Transverse colon (tissue), 4 donors: ENCODE data around the gene APCDD1L.

Experiments
- POLR2AphosphoS5 ChIP-seq, 3 donors: sonication (generic); formaldehyde crosslinking; IDR thresholded peaks; one replicate each; pipeline ENCODE4 v1.6.1; 2016; ENCODE audit warnings: antibody characterized with exemption in 3 of 3
- TF ChIP-seq, protein P1 (sequence below), 5 experiments: fragments of 200-600 bp in 3 of 5; fragments of 450-650 bp in 2 of 5; sonication (generic) in 3 of 5; IDR thresholded peaks; 1 replicate in 2 of 5; 2 replicates in 3 of 5; pipeline ENCODE4 v1.5.1; 2016 to 2017; ENCODE audit warnings: antibody characterized with exemption in 5 of 5, inconsistent platforms in 3 of 5, mild to moderate bottlenecking in 2 of 5, moderate library complexity in 1 of 5

DNA sequence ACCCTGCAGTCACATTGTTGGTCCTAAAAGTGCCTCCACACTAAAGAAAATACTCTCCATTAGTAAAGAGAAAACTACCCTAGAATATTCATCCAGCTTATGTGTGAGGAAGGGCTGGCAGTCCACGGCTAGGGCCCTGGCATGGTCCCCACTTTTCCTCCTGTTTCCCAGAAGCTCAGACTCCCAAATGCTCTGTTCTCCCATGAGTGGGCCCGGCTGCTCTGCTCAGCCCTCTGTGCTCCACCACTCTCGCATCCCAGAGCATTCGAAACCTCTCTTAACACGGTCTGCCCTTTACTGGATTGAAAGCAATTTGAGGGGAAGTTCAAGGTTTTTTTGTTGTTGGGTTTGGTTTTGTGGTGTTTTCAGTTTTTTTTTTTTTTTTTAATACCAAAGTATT is 61.8 kb downstream of the APCDD1L start:
- TF ChIP-seq, protein P1, sequence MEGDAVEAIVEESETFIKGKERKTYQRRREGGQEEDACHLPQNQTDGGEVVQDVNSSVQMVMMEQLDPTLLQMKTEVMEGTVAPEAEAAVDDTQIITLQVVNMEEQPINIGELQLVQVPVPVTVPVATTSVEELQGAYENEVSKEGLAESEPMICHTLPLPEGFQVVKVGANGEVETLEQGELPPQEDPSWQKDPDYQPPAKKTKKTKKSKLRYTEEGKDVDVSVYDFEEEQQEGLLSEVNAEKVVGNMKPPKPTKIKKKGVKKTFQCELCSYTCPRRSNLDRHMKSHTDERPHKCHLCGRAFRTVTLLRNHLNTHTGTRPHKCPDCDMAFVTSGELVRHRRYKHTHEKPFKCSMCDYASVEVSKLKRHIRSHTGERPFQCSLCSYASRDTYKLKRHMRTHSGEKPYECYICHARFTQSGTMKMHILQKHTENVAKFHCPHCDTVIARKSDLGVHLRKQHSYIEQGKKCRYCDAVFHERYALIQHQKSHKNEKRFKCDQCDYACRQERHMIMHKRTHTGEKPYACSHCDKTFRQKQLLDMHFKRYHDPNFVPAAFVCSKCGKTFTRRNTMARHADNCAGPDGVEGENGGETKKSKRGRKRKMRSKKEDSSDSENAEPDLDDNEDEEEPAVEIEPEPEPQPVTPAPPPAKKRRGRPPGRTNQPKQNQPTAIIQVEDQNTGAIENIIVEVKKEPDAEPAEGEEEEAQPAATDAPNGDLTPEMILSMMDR (IDR thresholded peaks at IDR 0.05) = no peak
- no peak for TF ChIP-seq POLR2AphosphoS5 (IDR thresholded peaks at IDR 0.05)
